GM12801 (cell line): ENCODE results near the gene ZNF236.

Experiments
- CTCF ChIP-seq: IDR thresholded peaks from one replicate; pipeline ENCODE4 v1.5.1; 2011; ENCODE audit warnings: control low read depth; ENCODE audit not compliant: insufficient read length; ENCODE audit errors: extremely low read depth

Gene ZNF236

GRCh38 chr18:76941284-76941683, 118.9 kb downstream of the ZNF236 start:
- TF ChIP-seq CTCF: no peak

GRCh38 chr18:76943542-76944339, 121.4 kb downstream of the ZNF236 start:
- no peak for TF ChIP-seq CTCF

- TF ChIP-seq CTCF: no peak
These were observed 126.0 kb downstream of the ZNF236 start for GRCh38 chr18:76948345-76948744.

- TF ChIP-seq CTCF: no peak
These were observed 129.3 kb downstream of the ZNF236 start for GRCh38 chr18:76951456-76952247.

- TF ChIP-seq CTCF: no peak
These were observed 130.4 kb downstream of the ZNF236 start for GRCh38 chr18:76952747-76953146.

DNA sequence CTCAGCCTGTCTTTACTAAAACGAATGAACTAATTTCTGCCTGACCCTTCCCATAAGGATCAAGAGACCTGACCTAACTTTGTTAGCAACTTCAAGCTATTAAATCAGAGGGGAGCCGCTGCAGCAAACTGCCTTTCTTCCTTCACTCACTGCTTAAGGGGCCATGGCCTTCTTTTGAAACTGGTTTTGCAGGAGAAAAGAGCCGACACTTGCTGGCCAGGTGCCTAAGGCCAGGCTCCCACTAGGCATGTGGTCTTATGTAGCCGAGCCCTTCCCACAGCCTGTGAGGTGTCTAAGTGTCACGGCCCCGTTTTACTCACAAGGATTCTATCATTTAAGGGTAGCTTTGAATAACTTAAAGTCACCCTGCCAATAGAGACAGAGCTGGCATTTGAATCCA, 130.8 kb downstream of the ZNF236 start:
- TF ChIP-seq CTCF: no peak

DNA sequence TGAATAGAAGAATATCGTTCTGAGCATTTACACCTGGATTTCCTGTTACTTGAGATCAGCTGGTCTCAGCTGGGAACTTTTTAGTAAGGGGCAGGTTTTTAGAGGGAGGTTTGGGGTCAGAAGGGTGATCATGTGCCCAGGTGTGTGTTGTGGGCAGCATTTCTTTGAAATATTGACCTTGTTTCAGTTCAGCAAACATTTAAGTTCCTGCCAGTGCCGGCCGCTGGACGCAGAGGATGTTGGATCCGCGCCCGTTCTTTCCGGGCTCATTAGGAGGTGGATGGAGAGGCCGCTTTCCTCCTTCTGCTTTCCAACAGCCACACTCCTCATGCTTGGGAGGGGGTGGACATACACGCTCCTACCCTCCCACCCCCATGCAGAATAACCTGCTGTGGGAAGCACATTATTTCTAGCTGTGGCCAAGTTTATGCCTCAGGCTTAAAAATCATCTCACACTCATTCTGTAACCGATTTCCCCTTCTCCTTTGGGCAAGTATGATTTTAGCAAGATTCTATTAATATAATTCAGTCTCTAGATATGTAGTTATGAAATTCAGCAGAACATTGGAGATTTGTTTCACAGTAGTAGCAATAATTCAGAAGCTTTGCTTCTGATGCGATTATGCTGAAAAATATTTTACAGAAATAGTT, 131.4 kb downstream of the ZNF236 start:
- TF ChIP-seq CTCF: no peak
